SK-N-SH treated with all-trans-retinoic acid at 6 μM for 48 hours (cell line): ENCODE results near the gene UGT2B7.

Experiments
- ATAC-seq: fragments of 200-7000 bp; cut with Tn5 transposase; 3 replicates; pipeline ENCODE4 v1.9.1; 2020; ENCODE audit warnings: mild to moderate bottlenecking, moderate library complexity
- ARNTL ChIP-seq: fragments of 450-650 bp; formaldehyde crosslinking; IDR thresholded peaks from 2 replicates; pipeline ENCODE4 v1.5.0; 2020; ENCODE audit warnings: low read depth, mild to moderate bottlenecking, moderate library complexity, borderline replicate concordance
- BACH2 ChIP-seq: fragments of 250-450 bp; sonication (Bioruptor Pico); IDR thresholded peaks from 2 replicates; pipeline ENCODE4 v1.9.0; 2021; ENCODE audit warnings: mild to moderate bottlenecking, borderline replicate concordance
- CSDC2 ChIP-seq: fragments of 250-450 bp; sonication (Bioruptor Pico); IDR thresholded peaks from 2 replicates; pipeline ENCODE4 v1.5.0; 2020; ENCODE audit warnings: mild to moderate bottlenecking, moderate library complexity
- CSRNP3 ChIP-seq: fragments of 250-450 bp; sonication (Bioruptor Pico); IDR thresholded peaks from 2 replicates; pipeline ENCODE4 v1.5.1; 2021; ENCODE audit warnings: mild to moderate bottlenecking, moderate library complexity
- ESRRG ChIP-seq: fragments of 250-450 bp; sonication (Bioruptor Pico); IDR thresholded peaks from 2 replicates; pipeline ENCODE4 v1.6.1; 2021; ENCODE audit warnings: mild to moderate bottlenecking
- GLIS3 ChIP-seq: fragments of 250-450 bp; sonication (Bioruptor Pico); IDR thresholded peaks from 2 replicates; pipeline ENCODE4 v1.5.0; 2020; ENCODE audit warnings: mild to moderate bottlenecking, moderate library complexity
- ISL1 ChIP-seq: fragments of 250-450 bp; sonication (Bioruptor Pico); IDR thresholded peaks from 2 replicates; pipeline ENCODE4 v2.1.2; 2022; ENCODE audit warnings: mild to moderate bottlenecking, moderate library complexity
- OSR1 ChIP-seq: fragments of 250-450 bp; sonication (Bioruptor Pico); IDR thresholded peaks from 2 replicates; pipeline ENCODE4 v1.8.0; 2022; ENCODE audit warnings: moderate library complexity, mild to moderate bottlenecking, inconsistent platforms
- POU6F1 ChIP-seq: fragments of 250-450 bp; sonication (Bioruptor Pico); IDR thresholded peaks from 2 replicates; pipeline ENCODE4 v1.8.0; 2021; ENCODE audit warnings: low read depth, mild to moderate bottlenecking, moderate library complexity, borderline replicate concordance
- PPARA ChIP-seq: fragments of 250-450 bp; sonication (Bioruptor Pico); IDR thresholded peaks from 2 replicates; pipeline ENCODE4 v1.5.0; 2020; ENCODE audit warnings: mild to moderate bottlenecking, borderline replicate concordance
- RARB ChIP-seq: fragments of 250-450 bp; sonication (Bioruptor Pico); IDR thresholded peaks from 2 replicates; pipeline ENCODE4 v1.8.0; 2021; ENCODE audit warnings: mild to moderate bottlenecking, moderate library complexity
- SNAI2 ChIP-seq: fragments of 250-450 bp; sonication (Bioruptor Pico); IDR thresholded peaks from 2 replicates; pipeline ENCODE4 v1.5.0; 2020; ENCODE audit warnings: mild to moderate bottlenecking, moderate library complexity
- TCF4 ChIP-seq: fragments of 250-450 bp; sonication (Bioruptor Pico); IDR thresholded peaks from 2 replicates; pipeline ENCODE4 v1.8.0; 2021; ENCODE audit warnings: mild to moderate bottlenecking, moderate library complexity, borderline replicate concordance
- TOX ChIP-seq: fragments of 250-450 bp; sonication (Bioruptor Pico); IDR thresholded peaks from 2 replicates; pipeline ENCODE4 v1.8.0; 2021; ENCODE audit warnings: mild to moderate bottlenecking, moderate library complexity, borderline replicate concordance
- TSHZ2 ChIP-seq: fragments of 250-450 bp; sonication (Bioruptor Pico); IDR thresholded peaks from 2 replicates; pipeline ENCODE4 v1.5.0; 2020; ENCODE audit warnings: mild to moderate bottlenecking, moderate library complexity
- ZC3H10 ChIP-seq: fragments of 250-450 bp; sonication (Bioruptor Pico); IDR thresholded peaks from 2 replicates; pipeline ENCODE4 v1.5.1; 2021; ENCODE audit warnings: mild to moderate bottlenecking, moderate library complexity
- ZFP3 ChIP-seq: fragments of 250-450 bp; sonication (Bioruptor Pico); IDR thresholded peaks from 2 replicates; pipeline ENCODE4 v1.5.0; 2020; ENCODE audit warnings: mild to moderate bottlenecking, moderate library complexity
- ZFP30 ChIP-seq: fragments of 450-650 bp; formaldehyde crosslinking; IDR thresholded peaks from 2 replicates; pipeline ENCODE4 v1.5.0; 2022; ENCODE audit warnings: mild to moderate bottlenecking, moderate library complexity
- ZNF565 ChIP-seq: fragments of 450-650 bp; formaldehyde crosslinking; conservative IDR thresholded peaks from 2 replicates; pipeline ENCODE4 v1.5.0; 2020; ENCODE audit warnings: low read depth, mild to moderate bottlenecking, moderate library complexity
- ZNF70 ChIP-seq: fragments of 450-650 bp; formaldehyde crosslinking; IDR thresholded peaks from 2 replicates; pipeline ENCODE4 v1.5.0; 2020; ENCODE audit warnings: mild to moderate bottlenecking, moderate library complexity
- ZNF8 ChIP-seq: fragments of 450-650 bp; formaldehyde crosslinking; IDR thresholded peaks from 2 replicates; pipeline ENCODE4 v1.5.0; 2020; ENCODE audit warnings: mild to moderate bottlenecking, moderate library complexity
- TF ChIP-seq, protein P1 (sequence below): fragments of 250-450 bp; sonication (Bioruptor Pico); IDR thresholded peaks from 2 replicates; pipeline ENCODE4 v1.8.0; 2020; ENCODE audit warnings: mild to moderate bottlenecking, moderate library complexity, borderline replicate concordance
- TF ChIP-seq, protein P2 (sequence below): fragments of 250-450 bp; sonication (Bioruptor Pico); IDR thresholded peaks from 2 replicates; pipeline ENCODE4 v1.5.1; 2020; ENCODE audit warnings: low read depth, mild to moderate bottlenecking, moderate library complexity

The UGT2B7 gene

GRCh38 chr4:69141320-69141719 lies 45.0 kb downstream of the UGT2B7 start (continued):
- TF ChIP-seq TCF4 (CRISPR knock-in tag) (no peak), ZNF565 (no peak), ZFP3 (no peak), BACH2 (no peak), PPARA (CRISPR knock-in tag) (no peak), ZNF8 (CRISPR knock-in tag) (no peak)
- TF ChIP-seq, protein P1, sequence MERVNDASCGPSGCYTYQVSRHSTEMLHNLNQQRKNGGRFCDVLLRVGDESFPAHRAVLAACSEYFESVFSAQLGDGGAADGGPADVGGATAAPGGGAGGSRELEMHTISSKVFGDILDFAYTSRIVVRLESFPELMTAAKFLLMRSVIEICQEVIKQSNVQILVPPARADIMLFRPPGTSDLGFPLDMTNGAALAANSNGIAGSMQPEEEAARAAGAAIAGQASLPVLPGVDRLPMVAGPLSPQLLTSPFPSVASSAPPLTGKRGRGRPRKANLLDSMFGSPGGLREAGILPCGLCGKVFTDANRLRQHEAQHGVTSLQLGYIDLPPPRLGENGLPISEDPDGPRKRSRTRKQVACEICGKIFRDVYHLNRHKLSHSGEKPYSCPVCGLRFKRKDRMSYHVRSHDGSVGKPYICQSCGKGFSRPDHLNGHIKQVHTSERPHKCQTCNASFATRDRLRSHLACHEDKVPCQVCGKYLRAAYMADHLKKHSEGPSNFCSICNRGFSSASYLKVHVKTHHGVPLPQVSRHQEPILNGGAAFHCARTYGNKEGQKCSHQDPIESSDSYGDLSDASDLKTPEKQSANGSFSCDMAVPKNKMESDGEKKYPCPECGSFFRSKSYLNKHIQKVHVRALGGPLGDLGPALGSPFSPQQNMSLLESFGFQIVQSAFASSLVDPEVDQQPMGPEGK (CRISPR knock-in tag): no peak

GRCh38 chr4:69147334-69147733 lies 51.1 kb downstream of the UGT2B7 start:
- TF ChIP-seq, protein P1 (CRISPR knock-in tag): no peak
- TF ChIP-seq ARNTL (CRISPR knock-in tag): no peak
- no peak for TF ChIP-seq CSRNP3 (CRISPR knock-in tag)
- TF ChIP-seq ZFP30 (CRISPR knock-in tag): no peak
- no peak for TF ChIP-seq TOX (CRISPR knock-in tag)
- no peak for TF ChIP-seq SNAI2 (CRISPR knock-in tag)
- TF ChIP-seq ZFP3: no peak
- no peak for TF ChIP-seq ZNF8 (CRISPR knock-in tag)
- TF ChIP-seq ESRRG (CRISPR knock-in tag): no peak
- no peak for TF ChIP-seq CSDC2 (CRISPR knock-in tag)
- TF ChIP-seq, all 23 proteins: peak for 0
- no peak for ATAC-seq

DNA sequence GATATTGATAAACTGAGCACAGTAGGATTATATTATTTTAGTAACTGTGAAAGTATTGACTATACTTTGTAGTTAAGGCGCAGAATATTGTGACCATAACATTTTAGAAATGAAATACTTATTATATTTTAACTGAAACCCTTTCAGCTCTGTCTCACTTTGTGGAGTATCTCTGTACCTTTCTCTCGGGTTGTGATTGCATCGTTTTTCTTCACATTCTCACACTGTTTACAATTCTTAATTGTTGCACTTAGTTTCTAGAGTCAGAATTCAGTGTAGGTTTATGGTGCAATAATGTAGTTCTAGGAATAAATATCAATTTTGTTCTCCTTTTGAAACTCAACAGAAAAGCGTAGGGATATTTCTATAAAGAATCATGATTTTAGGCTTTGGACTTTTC lies 57.7 kb downstream of the UGT2B7 start:
- no peak for ATAC-seq
- TF ChIP-seq OSR1 (CRISPR knock-in tag): no peak
- no peak for TF ChIP-seq TSHZ2 (CRISPR knock-in tag)
- TF ChIP-seq GLIS3 (CRISPR knock-in tag): no peak
- TF ChIP-seq ZNF565: no peak
- TF ChIP-seq ZC3H10 (CRISPR knock-in tag): no peak
- no peak for TF ChIP-seq ZFP3
- no peak for TF ChIP-seq CSRNP3 (CRISPR knock-in tag)
- no peak for TF ChIP-seq ISL1 (CRISPR knock-in tag)
- TF ChIP-seq ZNF8 (CRISPR knock-in tag): no peak
- no peak for TF ChIP-seq ARNTL (CRISPR knock-in tag)
- TF ChIP-seq TOX (CRISPR knock-in tag): no peak
- TF ChIP-seq BACH2: no peak

- no peak for TF ChIP-seq ZNF565
- TF ChIP-seq ESRRG (CRISPR knock-in tag): no peak
- no peak for TF ChIP-seq TCF4 (CRISPR knock-in tag)
- no peak for TF ChIP-seq POU6F1
- TF ChIP-seq, protein P2, sequence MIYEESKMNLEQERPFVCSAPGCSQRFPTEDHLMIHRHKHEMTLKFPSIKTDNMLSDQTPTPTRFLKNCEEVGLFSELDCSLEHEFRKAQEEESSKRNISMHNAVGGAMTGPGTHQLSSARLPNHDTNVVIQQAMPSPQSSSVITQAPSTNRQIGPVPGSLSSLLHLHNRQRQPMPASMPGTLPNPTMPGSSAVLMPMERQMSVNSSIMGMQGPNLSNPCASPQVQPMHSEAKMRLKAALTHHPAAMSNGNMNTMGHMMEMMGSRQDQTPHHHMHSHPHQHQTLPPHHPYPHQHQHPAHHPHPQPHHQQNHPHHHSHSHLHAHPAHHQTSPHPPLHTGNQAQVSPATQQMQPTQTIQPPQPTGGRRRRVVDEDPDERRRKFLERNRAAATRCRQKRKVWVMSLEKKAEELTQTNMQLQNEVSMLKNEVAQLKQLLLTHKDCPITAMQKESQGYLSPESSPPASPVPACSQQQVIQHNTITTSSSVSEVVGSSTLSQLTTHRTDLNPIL (CRISPR knock-in tag): no peak
- TF ChIP-seq RARB (CRISPR knock-in tag): no peak
- TF ChIP-seq GLIS3 (CRISPR knock-in tag): no peak
- no peak for TF ChIP-seq CSDC2 (CRISPR knock-in tag)
- no peak for TF ChIP-seq ZNF70 (CRISPR knock-in tag)
- peak; percentile 69 for ATAC-seq
Observed at GRCh38 chr4:69156913-69157312, 60.6 kb downstream of the UGT2B7 start.
